Adrenal gland (tissue), 5 donors: ENCODE results near the gene WDR19.

ENCODE experiments used
- POLR2A ChIP-seq, 2 donors: fragments of 450-650 bp; IDR thresholded peaks; one replicate each; pipeline ENCODE4 v1.6.1; 2017; ENCODE audit warnings: antibody characterized with exemption in 2 of 2, mild to moderate bottlenecking in 2 of 2, moderate library complexity in 1 of 2
- TF ChIP-seq, protein P1 (sequence below), 6 experiments: fragments of 450-650 bp in 4 of 6; fragments of 200-600 bp in 2 of 6; sonication (generic) in 1 of 6; IDR thresholded peaks; 1 replicate in 5 of 6; 2 replicates in 1 of 6; pipeline versions ENCODE4 v1.5.1 to v1.8.0; 2016 to 2021; ENCODE audit warnings: antibody characterized with exemption in 6 of 6, mild to moderate bottlenecking in 2 of 6, moderate library complexity in 1 of 6
- donor health status: DM: no; HTN: no; CAD: no.

DNA sequence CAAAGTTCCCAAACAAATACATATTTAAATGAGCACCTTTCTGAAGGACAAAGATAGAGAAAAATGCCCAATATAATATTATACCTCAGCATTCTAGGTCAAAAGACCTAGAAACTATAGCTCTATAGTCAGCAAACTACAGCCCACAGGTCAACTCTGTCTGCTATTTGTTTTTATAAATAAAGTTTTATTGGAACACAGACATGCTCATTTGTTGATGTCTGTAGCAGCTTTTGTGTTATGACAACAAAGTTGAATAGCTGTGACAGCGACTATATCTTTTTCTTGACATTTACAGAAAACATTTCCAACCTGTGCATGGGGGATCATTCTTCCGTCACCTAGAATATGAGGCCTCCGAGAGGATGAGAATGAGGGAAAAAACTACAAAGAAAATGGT, 48.7 kb upstream of the WDR19 start:
- TF ChIP-seq POLR2A (IDR thresholded peaks at IDR 0.05): no peak
- TF ChIP-seq, protein P1, sequence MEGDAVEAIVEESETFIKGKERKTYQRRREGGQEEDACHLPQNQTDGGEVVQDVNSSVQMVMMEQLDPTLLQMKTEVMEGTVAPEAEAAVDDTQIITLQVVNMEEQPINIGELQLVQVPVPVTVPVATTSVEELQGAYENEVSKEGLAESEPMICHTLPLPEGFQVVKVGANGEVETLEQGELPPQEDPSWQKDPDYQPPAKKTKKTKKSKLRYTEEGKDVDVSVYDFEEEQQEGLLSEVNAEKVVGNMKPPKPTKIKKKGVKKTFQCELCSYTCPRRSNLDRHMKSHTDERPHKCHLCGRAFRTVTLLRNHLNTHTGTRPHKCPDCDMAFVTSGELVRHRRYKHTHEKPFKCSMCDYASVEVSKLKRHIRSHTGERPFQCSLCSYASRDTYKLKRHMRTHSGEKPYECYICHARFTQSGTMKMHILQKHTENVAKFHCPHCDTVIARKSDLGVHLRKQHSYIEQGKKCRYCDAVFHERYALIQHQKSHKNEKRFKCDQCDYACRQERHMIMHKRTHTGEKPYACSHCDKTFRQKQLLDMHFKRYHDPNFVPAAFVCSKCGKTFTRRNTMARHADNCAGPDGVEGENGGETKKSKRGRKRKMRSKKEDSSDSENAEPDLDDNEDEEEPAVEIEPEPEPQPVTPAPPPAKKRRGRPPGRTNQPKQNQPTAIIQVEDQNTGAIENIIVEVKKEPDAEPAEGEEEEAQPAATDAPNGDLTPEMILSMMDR (IDR thresholded peaks at IDR 0.05): no peak
